A549 (cell line): ENCODE data around the gene KCNMA1. TPM values are rescaled to one million over a fixed set of nuclear protein-coding genes. Genes with fewer than 3 reads are reported as not detected.
"Not testable (repeated sequence)": the region's sequence is repeated elsewhere in the genome, so short reads cannot be mapped to it uniquely, and the experiment has no call there.

Experiments used
- ATAC-seq, 2 experiments: fragments of 200-7000 bp in 1 of 2; fragments of >200 bp in 1 of 2; cut with Nextera tagmentation in 1 of 2; cut with Tn5 transposase in 1 of 2; 3 replicates each; pipeline versions ENCODE4 v1.8.0 to v1.9.1; 2018 to 2020; ENCODE audit warnings: mild to moderate bottlenecking in 1 of 2, moderate library complexity in 1 of 2
- CTCF ChIA-PET: fragments of 300-600 bp; sonication (Branson Sonifier 250); formaldehyde crosslinking; extraction: SDS; loops from one replicate; lab custom pipeline; 2021; ENCODE audit warnings: antibody characterized with exemption, inconsistent platforms; lab: Yijun Ruan, JAX
- POLR2A ChIA-PET: fragments of 350-600 bp; formaldehyde crosslinking; extraction: SDS; loops from one replicate; lab custom pipeline; 2021; ENCODE audit warnings: antibody characterized with exemption, inconsistent platforms; lab: Yijun Ruan, JAX
- DNase-seq, 2 experiments: peaks; one replicate each; pipeline versions ENCODE4 v3.0.0 to v3.0.0-alpha.2; 2011 to 2016; ENCODE audit warnings: low read depth in 1 of 2, low spot score in 1 of 2
- FAIRE-seq: peaks from 2 replicates; lab custom pipeline; 2011; peaks lifted over from hg19 to GRCh38; lab: Jason Lieb, UNC
- H3K27ac ChIP-seq, 2 experiments: fragments of >200 bp; sonication (Bioruptor Twin); formaldehyde crosslinking; 3 replicates each; pipeline ENCODE4 v1.5.1; 2016 to 2017
- H3K4me1 ChIP-seq: fragments of >200 bp; sonication (Bioruptor Twin); formaldehyde crosslinking; 3 replicates; pipeline ENCODE4 v1.6.1; 2016
- H3K4me2 ChIP-seq: fragments of >200 bp; sonication (Bioruptor Twin); formaldehyde crosslinking; 3 replicates; pipeline ENCODE4 v1.6.1; 2016
- H3K4me3 ChIP-seq: fragments of >200 bp; sonication (Bioruptor Twin); formaldehyde crosslinking; 3 replicates; pipeline ENCODE4 v1.5.1; 2016
- H3K9me3 ChIP-seq: fragments of >200 bp; sonication (Bioruptor Twin); formaldehyde crosslinking; 3 replicates; pipeline ENCODE4 v1.6.1; 2016
- BCL3 ChIP-seq: fragments of >200 bp; sonication (Bioruptor Twin); formaldehyde crosslinking; IDR thresholded peaks from 3 replicates; pipeline ENCODE4 v1.6.1; 2016
- BHLHE40 ChIP-seq: IDR thresholded peaks from 2 replicates; pipeline ENCODE4 v1.6.1; 2012; ENCODE audit warnings: low read depth, low read length, inconsistent platforms
- CBX2 ChIP-seq: fragments of 200-600 bp; sonication (generic); IDR thresholded peaks from 2 replicates; pipeline ENCODE4 v1.6.1; 2016; ENCODE audit warnings: low read depth, mild to moderate bottlenecking, borderline replicate concordance
- CBX8 ChIP-seq: fragments of 200-600 bp; sonication (generic); IDR thresholded peaks from 2 replicates; pipeline ENCODE4 v1.6.1; 2016
- CTCF ChIP-seq: fragments of >200 bp; sonication (Bioruptor Twin); formaldehyde crosslinking; IDR thresholded peaks from 3 replicates; pipeline ENCODE4 v1.5.1; 2016
- EHMT2 ChIP-seq: fragments of 200-600 bp; sonication (generic); IDR thresholded peaks from 2 replicates; pipeline ENCODE4 v1.6.1; 2016; ENCODE audit warnings: antibody characterized with exemption, low read depth, mild to moderate bottlenecking, moderate library complexity
- ELK1 ChIP-seq: fragments of 150-350 bp; IDR thresholded peaks from 2 replicates; pipeline ENCODE4 v1.6.1; 2014; ENCODE audit warnings: low read depth, mild to moderate bottlenecking, low read length
- EP300 ChIP-seq, 2 experiments: fragments of >200 bp; sonication (Bioruptor Twin); formaldehyde crosslinking; IDR thresholded peaks; 2 replicates in 1 of 2; 3 replicates in 1 of 2; pipeline ENCODE4 v1.6.1; 2016 to 2017
- FOSL2 ChIP-seq, 2 experiments: fragments of 450-650 bp in 1 of 2; fragments of >200 bp in 1 of 2; sonication (Bioruptor Twin) in 1 of 2; formaldehyde crosslinking; IDR thresholded peaks; 2 replicates each; pipeline versions ENCODE4 v1.5.0 to v1.6.1; 2016 to 2020; ENCODE audit warnings: mild to moderate bottlenecking in 1 of 2, moderate library complexity in 1 of 2
- GATA3 ChIP-seq: IDR thresholded peaks from 2 replicates; pipeline ENCODE4 v1.6.1; 2012; ENCODE audit warnings: borderline replicate concordance
- HOXA7 ChIP-seq: fragments of 250-450 bp; sonication (Bioruptor Pico); IDR thresholded peaks from 2 replicates; pipeline ENCODE4 v1.5.0; 2020; ENCODE audit warnings: mild to moderate bottlenecking, moderate library complexity
- HOXB13 ChIP-seq: fragments of 250-450 bp; sonication (Bioruptor Pico); IDR thresholded peaks from 2 replicates; pipeline ENCODE4 v1.5.0; 2020; ENCODE audit warnings: low read depth, mild to moderate bottlenecking, moderate library complexity
- JUN ChIP-seq, 2 experiments: fragments of >200 bp; sonication (Bioruptor Twin); formaldehyde crosslinking; IDR thresholded peaks; 2 replicates in 1 of 2; 3 replicates in 1 of 2; pipeline ENCODE4 v1.6.1; 2016 to 2017
- KDM1A ChIP-seq: fragments of 200-600 bp; sonication (generic); IDR thresholded peaks from 2 replicates; pipeline ENCODE4 v1.6.1; 2016; ENCODE audit warnings: low read depth, mild to moderate bottlenecking
- MAZ ChIP-seq: fragments of 150-350 bp; IDR thresholded peaks from 2 replicates; pipeline ENCODE4 v1.6.1; 2014; ENCODE audit warnings: antibody characterized with exemption, low read depth, low read length, borderline replicate concordance
- NR3C1 ChIP-seq: fragments of >200 bp; sonication (Bioruptor Twin); formaldehyde crosslinking; IDR thresholded peaks from 3 replicates; pipeline ENCODE4 v1.6.1; 2017
- RAD21 ChIP-seq, 2 experiments: fragments of >200 bp in 1 of 2; sonication (Bioruptor Twin) in 1 of 2; formaldehyde crosslinking in 1 of 2; IDR thresholded peaks in 1 of 2; conservative IDR thresholded peaks in 1 of 2; 2 replicates in 1 of 2; 3 replicates in 1 of 2; pipeline ENCODE4 v1.6.1; 2012 to 2018; ENCODE audit warnings: inconsistent platforms in 1 of 2
- RARB ChIP-seq: fragments of 250-450 bp; sonication (Bioruptor Pico); IDR thresholded peaks from 2 replicates; pipeline ENCODE4 v1.8.0; 2021; ENCODE audit warnings: mild to moderate bottlenecking, moderate library complexity
- RCOR1 ChIP-seq: fragments of 150-350 bp; IDR thresholded peaks from 2 replicates; pipeline ENCODE4 v1.6.1; 2014; ENCODE audit warnings: antibody characterized with exemption, low read length, low read depth
- REST ChIP-seq: fragments of 200-600 bp; sonication (generic); IDR thresholded peaks from 2 replicates; pipeline ENCODE4 v1.6.1; 2016; ENCODE audit warnings: antibody characterized with exemption, mild to moderate bottlenecking, moderate library complexity
- SMC3 ChIP-seq: fragments of >200 bp; sonication (Bioruptor Twin); formaldehyde crosslinking; IDR thresholded peaks from 3 replicates; pipeline ENCODE4 v1.6.1; 2018; ENCODE audit warnings: inconsistent platforms
- SREBF2 ChIP-seq: fragments of 450-650 bp; IDR thresholded peaks from 2 replicates; pipeline ENCODE4 v1.6.1; 2014; ENCODE audit warnings: mild to moderate bottlenecking, moderate library complexity
- TP53 ChIP-seq: fragments of 250-450 bp; sonication (Bioruptor Pico); IDR thresholded peaks from 2 replicates; pipeline ENCODE4 v1.5.0; 2021; ENCODE audit warnings: mild to moderate bottlenecking, moderate library complexity
- WGBS: methylation state at CpG from one replicate; pipeline ENCODE4 v1.1.6; 2017; ENCODE audit errors: missing lambda C conversion rate; 5-methylcytosine and 5-hydroxymethylcytosine counted together
- polyA plus RNA-seq, 4 experiments: library from polyadenylated mRNA; depleted of rRNA in 3 of 4; stranded (reverse); fragments of >200 nt; fragmentation: RNase III in 1 of 4; extraction: RNeasy Plus Mini Kit Qiagen cat#74134 plus additional on column Dnase treatment in 1 of 4; gene quantifications; 2 replicates in 3 of 4; 3 replicates in 1 of 4; pipeline ENCODE4 v1.2.3, GENCODE V29; 2011 to 2017

Gene KCNMA1
- polyA plus RNA-seq, 2 of the 4 experiments (the other 2 are of a cell fraction), result 14.9 to 30.6 TPM

GRCh38 chr10:77574438-77574837 lies 63.2 kb downstream of the KCNMA1 start:
- H3K4me2 ChIP-seq, result no peak overlapping the region
- no peaks in the 10 kb centered on the region for H3K9me3 ChIP-seq
- ChIA-PET CTCF (interaction anchor here (1.0 to 1.2 kb wide), 2 partner anchors 14 to 23 kb away, joined by 3 read pairs; no protein-coding TSS in a partner anchor), POLR2A (no interaction called here)
- 57% methylated on average over 3 of the region's 3 CpGs for WGBS
- peak overlapping the region in 1 of 2 experiments; percentile 61; a peak in 2 of 6 replicates for H3K27ac ChIP-seq
- peak in 1 of 2 experiments; percentile 38; a peak in 1 of 6 replicates for ATAC-seq
- TF ChIP-seq ELK1 (no peak), CTCF (peak; percentile 14; the same call in 1 of the 3 replicates)
- TF ChIP-seq, all 56 proteins: peak for 1
- peaks cover 27% of the 10 kb centered on the region for H3K4me1 ChIP-seq
- H3K4me3 ChIP-seq, result no peak overlapping the region
- DNase-seq, result no peak
- no peak for FAIRE-seq

- FAIRE-seq, H3K4me2 ChIP-seq, DNase-seq, ATAC-seq, H3K9me3 ChIP-seq, H3K4me3 ChIP-seq, POLR2A ChIA-PET: not testable (repeated sequence)
- WGBS, result 94% methylated on average over 4 of the region's 4 CpGs
- CTCF ChIA-PET, result interaction anchor here (1.5 to 1.7 kb wide), 2 partner anchors 10 to 48 kb away, joined by 3 to 9 read pairs; no protein-coding TSS in a partner anchor
- Histone ChIP-seq H3K4me1 (peaks cover 11% of the 10 kb centered on the region), H3K27ac (peak overlapping the region in 1 of 2 experiments; percentile 55; a peak in 1 of 6 replicates)
Measured at GRCh38 chr10:77572520-77572919, 65.1 kb downstream of the KCNMA1 start.

- CTCF ChIA-PET, result interaction anchor here (0.9 to 1.5 kb wide), 2 partner anchors 8 to 47 kb away, joined by 3 to 5 read pairs; no protein-coding TSS in a partner anchor
- 75% methylated on average over 3 of the region's 3 CpGs for WGBS
Measured at GRCh38 chr10:77571490-77571889, 66.1 kb downstream of the KCNMA1 start.

GRCh38 chr10:77566914-77567566 lies 70.6 kb downstream of the KCNMA1 start:
- Histone ChIP-seq H3K9me3 (no peaks in the 10 kb centered on the region), H3K4me1 (peaks cover 61% of the 10 kb centered on the region), H3K4me3 (no peak overlapping the region), H3K27ac (peak overlapping the region; percentile 3 to 92; a peak in 3 of 6 replicates), H3K4me2 (no peak overlapping the region)
- no peak for FAIRE-seq
- 95% methylated on average over 13 of the region's 13 CpGs for WGBS
- ChIA-PET POLR2A (no interaction called here), CTCF (interaction anchor here (0.9 to 1.4 kb wide), 2 partner anchors 9 to 36 kb away, joined by 3 read pairs; no protein-coding TSS in a partner anchor)
- DNase-seq, result no peak
- no peak for ATAC-seq
- TF ChIP-seq FOSL2 (IDR thresholded peaks at IDR 0.05) (no peak), FOSL2 (CRISPR knock-in tag; IDR thresholded peaks at IDR 0.05) (no peak), SREBF2 (no peak), REST (no peak), TP53 (CRISPR knock-in tag) (no peak), BCL3 (no peak), JUN (IDR thresholded peaks at IDR 0.05) (no peak), MAZ (no peak), EHMT2 (no peak), RCOR1 (no peak), RAD21 (conservative IDR thresholded peaks at IDR 0.05 in 1 of 2, IDR thresholded peaks at IDR 0.05 in 1 of 2) (no peak), RARB (CRISPR knock-in tag) (no peak), HOXB13 (CRISPR knock-in tag) (no peak), EP300 (IDR thresholded peaks at IDR 0.05) (no peak)

More at GRCh38 chr10:77571490-77571889, 66.1 kb downstream of the KCNMA1 start:
- TF ChIP-seq MAZ, result no peak
- TF ChIP-seq BHLHE40, result no peak
- no peak for TF ChIP-seq NR3C1
- no peak for TF ChIP-seq GATA3
- TF ChIP-seq KDM1A, result no peak
- TF ChIP-seq HOXA7, result no peak
- TF ChIP-seq FOSL2 (IDR thresholded peaks at IDR 0.05), result no peak
- TF ChIP-seq FOSL2 (CRISPR knock-in tag; IDR thresholded peaks at IDR 0.05), result no peak
- TF ChIP-seq SMC3, result no peak
- no peak for TF ChIP-seq CBX2
- TF ChIP-seq TP53 (CRISPR knock-in tag), result no peak
- no peak for TF ChIP-seq CBX8
- no peak for TF ChIP-seq RCOR1
- DNase-seq (no peak), FAIRE-seq (no peak), ATAC-seq (no peak)
- Histone ChIP-seq H3K4me3 (no peak overlapping the region), H3K9me3 (no peaks in the 10 kb centered on the region), H3K4me2 (peak overlapping the region; percentile 25; the same call in 2 of the 3 replicates), H3K27ac (peak overlapping the region in 1 of 2 experiments; percentile 73; a peak in 3 of 6 replicates), H3K4me1 (peaks cover 17% of the 10 kb centered on the region)
- POLR2A ChIA-PET, result no interaction called here
